NB4 (cell line): ENCODE measurements around the gene CEMIP.

Experiments used
- DNase-seq: peaks from one replicate; pipeline ENCODE4 v3.0.0; 2010; ENCODE audit warnings: low read depth
- H3K4me3 ChIP-seq: one replicate; pipeline ENCODE4 v1.5.1; 2011; ENCODE audit warnings: mild to moderate bottlenecking, low read depth, low read length, moderate library complexity
- MAX ChIP-seq: IDR thresholded peaks from 2 replicates; pipeline ENCODE4 v1.6.1; 2011; ENCODE audit warnings: low read depth, low read length
- MYC ChIP-seq: IDR thresholded peaks from 2 replicates; pipeline ENCODE4 v1.6.1; 2011; ENCODE audit warnings: low read depth, low read length
- POLR2A ChIP-seq: IDR thresholded peaks from 2 replicates; pipeline ENCODE4 v1.6.1; 2011; ENCODE audit warnings: mild to moderate bottlenecking; ENCODE audit not compliant: insufficient read length; ENCODE audit errors: extremely low read depth
- TF ChIP-seq, protein P1 (sequence below): IDR thresholded peaks from one replicate; pipeline ENCODE4 v1.5.1; 2012; ENCODE audit warnings: low read depth, low read length

Gene CEMIP

DNA sequence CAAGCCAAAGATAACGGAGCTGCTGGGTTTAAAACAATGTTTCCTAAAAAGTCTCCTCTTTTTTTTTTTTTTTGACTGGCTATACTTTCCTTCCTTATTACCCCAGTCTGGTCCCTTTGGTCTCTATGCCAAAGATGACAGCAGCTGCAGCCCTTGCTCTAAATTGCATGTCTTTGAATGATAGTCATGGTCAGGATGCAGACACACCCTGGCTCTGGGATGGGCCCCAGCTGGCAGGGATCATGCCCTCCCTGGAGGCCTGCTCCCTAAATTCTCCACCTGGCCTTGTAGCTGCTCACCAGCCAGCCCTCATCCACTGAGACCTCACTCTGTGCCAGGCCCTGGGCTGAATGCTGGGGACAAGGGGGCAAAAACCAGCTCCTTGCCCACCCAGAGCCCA, 114.6 kb downstream of the CEMIP start:
- DNase-seq: no peak
- TF ChIP-seq MAX (no peak), POLR2A (no peak), MYC (no peak)
- TF ChIP-seq, protein P1, sequence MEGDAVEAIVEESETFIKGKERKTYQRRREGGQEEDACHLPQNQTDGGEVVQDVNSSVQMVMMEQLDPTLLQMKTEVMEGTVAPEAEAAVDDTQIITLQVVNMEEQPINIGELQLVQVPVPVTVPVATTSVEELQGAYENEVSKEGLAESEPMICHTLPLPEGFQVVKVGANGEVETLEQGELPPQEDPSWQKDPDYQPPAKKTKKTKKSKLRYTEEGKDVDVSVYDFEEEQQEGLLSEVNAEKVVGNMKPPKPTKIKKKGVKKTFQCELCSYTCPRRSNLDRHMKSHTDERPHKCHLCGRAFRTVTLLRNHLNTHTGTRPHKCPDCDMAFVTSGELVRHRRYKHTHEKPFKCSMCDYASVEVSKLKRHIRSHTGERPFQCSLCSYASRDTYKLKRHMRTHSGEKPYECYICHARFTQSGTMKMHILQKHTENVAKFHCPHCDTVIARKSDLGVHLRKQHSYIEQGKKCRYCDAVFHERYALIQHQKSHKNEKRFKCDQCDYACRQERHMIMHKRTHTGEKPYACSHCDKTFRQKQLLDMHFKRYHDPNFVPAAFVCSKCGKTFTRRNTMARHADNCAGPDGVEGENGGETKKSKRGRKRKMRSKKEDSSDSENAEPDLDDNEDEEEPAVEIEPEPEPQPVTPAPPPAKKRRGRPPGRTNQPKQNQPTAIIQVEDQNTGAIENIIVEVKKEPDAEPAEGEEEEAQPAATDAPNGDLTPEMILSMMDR: no peak
- H3K4me3 ChIP-seq: no peak overlapping the region

DNA sequence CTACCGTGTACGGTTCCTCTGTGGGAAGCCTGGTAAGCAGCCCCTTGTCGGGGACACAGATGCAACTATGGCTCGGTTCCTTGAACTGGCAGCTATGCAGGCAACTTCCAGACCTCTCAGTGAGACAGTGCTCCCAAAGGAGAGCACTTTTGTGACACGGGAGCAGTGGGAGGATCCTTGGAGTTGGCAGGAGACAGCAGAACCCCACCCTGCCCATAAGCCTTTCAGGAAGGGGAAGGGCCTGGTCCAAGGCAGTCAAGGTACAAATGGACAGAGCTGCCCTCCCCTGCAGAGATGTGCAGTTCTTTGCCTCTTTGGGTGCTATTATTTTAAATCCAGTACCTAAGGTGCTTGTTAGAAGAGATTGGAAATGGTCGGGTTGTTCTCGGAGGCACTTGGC, 115.9 kb downstream of the CEMIP start:
- no peak for DNase-seq
- no peak overlapping the region for H3K4me3 ChIP-seq
- TF ChIP-seq MAX (no peak), POLR2A (no peak), MYC (no peak)
- TF ChIP-seq, protein P1: no peak

GRCh38 chr15:80895965-80896364, 116.8 kb downstream of the CEMIP start:
- TF ChIP-seq, protein P1: no peak
- TF ChIP-seq MAX (no peak), POLR2A (no peak), MYC (no peak)
- DNase-seq: no peak
- no peak overlapping the region for H3K4me3 ChIP-seq

DNA sequence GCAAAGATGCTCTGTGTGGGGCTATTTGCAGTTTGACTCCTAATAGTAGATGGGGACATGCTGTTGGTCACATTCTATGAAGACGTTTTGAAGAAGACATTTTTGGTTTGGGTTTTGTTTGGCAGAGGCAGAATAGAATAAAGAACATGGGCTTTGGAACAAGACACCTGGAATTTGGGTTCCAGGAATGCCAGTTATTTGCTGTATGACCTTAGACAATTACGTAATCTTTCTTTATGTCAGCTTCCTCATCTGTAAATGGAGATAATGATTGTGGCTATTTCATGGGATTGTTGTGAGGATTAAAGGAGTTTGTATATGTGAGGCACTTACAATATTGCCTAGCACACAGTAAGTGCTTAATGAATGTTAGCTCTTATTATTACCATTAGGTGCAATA, 118.9 kb downstream of the CEMIP start:
- TF ChIP-seq POLR2A (no peak), MYC (no peak), MAX (no peak)
- TF ChIP-seq, protein P1: no peak
- DNase-seq: no peak
- H3K4me3 ChIP-seq: no peak overlapping the region

- DNase-seq: no peak
- TF ChIP-seq MYC (no peak), MAX (no peak), POLR2A (no peak)
- TF ChIP-seq, protein P1: no peak
- H3K4me3 ChIP-seq: no peak overlapping the region
Observed at GRCh38 chr15:80902298-80902801, 123.2 kb downstream of the CEMIP start.

- TF ChIP-seq MAX: no peak
- TF ChIP-seq, protein P1: no peak
- no peak for TF ChIP-seq POLR2A
- no peak for TF ChIP-seq MYC
- no peak overlapping the region for H3K4me3 ChIP-seq
Observed at GRCh38 chr15:80904998-80905397, 125.8 kb downstream of the CEMIP start.

More at GRCh38 chr15:80904998-80905397, 125.8 kb downstream of the CEMIP start:
- no peak for DNase-seq
